Activated CD4-positive, alpha-beta T cell treated with anti-CD3 and anti-CD28 coated beads for 1 hour (primary cell): ENCODE data around the gene RPGRIP1.
"Not testable (repeated sequence)": the region's sequence is repeated elsewhere in the genome, so short reads cannot be mapped to it uniquely, and the experiment has no call there.

Experiments used
- DNase-seq: peaks from one replicate; pipeline ENCODE4 v3.0.0-alpha.2; 2020

RPGRIP1 gene

GRCh38 chr14:21279783-21280182, at the start of gene RPGRIP1:
Gene RPGRIP1 (plus strand): TSS chr14:21280083. CDS start chr14:21287977, 7,894 bp downstream.
- no peak for DNase-seq

GRCh38 chr14:21231020-21231652, 48.7 kb upstream of the RPGRIP1 start:
- DNase-seq: no peak

GRCh38 chr14:21233457-21234076, 46.3 kb upstream of the RPGRIP1 start:
- DNase-seq: no peak

GRCh38 chr14:21234112-21234511, 45.8 kb upstream of the RPGRIP1 start:
- no peak for DNase-seq

GRCh38 chr14:21236948-21237797, 42.7 kb upstream of the RPGRIP1 start:
- DNase-seq: no peak

- DNase-seq: no peak
Measured at GRCh38 chr14:21238823-21239518, 40.9 kb upstream of the RPGRIP1 start.

- DNase-seq: no peak
Measured at GRCh38 chr14:21240417-21240816, 39.5 kb upstream of the RPGRIP1 start.

- no peak for DNase-seq
Measured at GRCh38 chr14:21241218-21241819, 38.6 kb upstream of the RPGRIP1 start.

GRCh38 chr14:21244544-21244943, 35.3 kb upstream of the RPGRIP1 start:
- DNase-seq: no peak

GRCh38 chr14:21245813-21246212, 34.1 kb upstream of the RPGRIP1 start:
- DNase-seq: no peak

- no peak for DNase-seq
Measured at GRCh38 chr14:21248338-21248737, 31.5 kb upstream of the RPGRIP1 start.

- no peak for DNase-seq
Measured at GRCh38 chr14:21248739-21249411, 31.0 kb upstream of the RPGRIP1 start.

- no peak for DNase-seq
Measured at GRCh38 chr14:21251215-21251614, 28.7 kb upstream of the RPGRIP1 start.

- no peak for DNase-seq
Measured at GRCh38 chr14:21252149-21252548, 27.7 kb upstream of the RPGRIP1 start.

GRCh38 chr14:21255385-21256101, 24.3 kb upstream of the RPGRIP1 start:
- no peak for DNase-seq

GRCh38 chr14:21256102-21256447, 23.8 kb upstream of the RPGRIP1 start:
- not testable (repeated sequence) for DNase-seq

GRCh38 chr14:21256539-21257393, 23.1 kb upstream of the RPGRIP1 start:
- no peak for DNase-seq

GRCh38 chr14:21257394-21257909, 22.4 kb upstream of the RPGRIP1 start:
- DNase-seq: no peak

GRCh38 chr14:21258005-21258888, 21.6 kb upstream of the RPGRIP1 start:
- DNase-seq: no peak
